ENCODE results near the gene CLIP3.

Gene CLIP3

DNA sequence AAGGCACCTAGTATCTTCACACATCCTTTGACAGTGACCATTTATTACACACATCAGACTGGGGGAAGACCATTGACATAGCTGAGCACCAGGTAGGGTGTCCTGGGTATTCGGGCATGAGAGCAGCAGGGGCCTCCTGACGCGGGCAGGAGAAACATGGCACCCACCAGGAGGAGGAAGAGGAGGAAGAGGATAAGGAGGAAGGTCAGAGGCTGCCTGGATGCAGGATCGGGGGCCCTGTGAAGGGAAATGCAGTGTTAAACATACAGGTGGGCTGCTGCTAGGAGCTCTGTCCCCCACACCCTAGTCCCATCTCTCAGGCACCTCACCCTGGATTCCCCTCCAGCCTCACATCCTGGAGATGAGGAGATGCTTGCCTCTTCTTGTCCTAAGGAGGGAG, 29.4 kb downstream of the CLIP3 start:
- Histone ChIP-seq H3K9me3 (ENCODE audit: control insufficient read depth, insufficient read depth, low read depth, low read length) (no peaks in the 10 kb centered on the region), H3K36me3 (ENCODE audit: control insufficient read depth, insufficient read depth, low read length) (peaks cover 18% of the 10 kb centered on the region), H3K9ac (ENCODE audit: low read length) (no peak overlapping the region), H3K4me3 (ENCODE audit: low read depth, low read length) (no peak overlapping the region), H3K4me1 (ENCODE audit: control insufficient read depth, insufficient read depth, low read length) (peaks cover 7% of the 10 kb centered on the region; the same call in 1 of the 2 replicates), H3K27ac (ENCODE audit: low read depth, low read length) (no peak overlapping the region), H3K27me3 (ENCODE audit: control insufficient read depth, insufficient read depth, low read length) (no peaks in the 10 kb centered on the region)

DNA sequence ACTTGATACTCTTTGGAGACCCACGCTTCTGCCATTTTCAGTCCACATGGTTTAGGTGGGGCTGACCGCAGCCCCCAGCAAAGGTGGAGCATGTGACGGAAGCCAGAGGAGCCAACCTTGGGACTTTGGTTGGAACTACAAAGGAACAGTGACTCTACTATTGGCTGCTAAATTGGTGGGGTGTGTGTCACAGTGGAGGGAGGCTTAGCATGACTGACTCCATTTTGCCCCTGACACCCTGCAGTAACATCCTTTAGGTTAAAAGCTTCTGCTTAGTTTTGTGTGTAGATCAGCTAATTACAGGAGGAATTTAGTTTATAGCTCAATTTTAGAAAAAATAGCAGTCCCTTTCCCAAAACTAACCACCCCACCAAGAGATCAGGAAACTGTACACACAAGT, 31.1 kb downstream of the CLIP3 start:
- H3K4me3 ChIP-seq (ENCODE audit: low read depth, low read length): no peak overlapping the region
- H3K27me3 ChIP-seq (ENCODE audit: control insufficient read depth, insufficient read depth, low read length): no peaks in the 10 kb centered on the region
- no peak overlapping the region for H3K27ac ChIP-seq (ENCODE audit: low read depth, low read length)
- peaks cover 2% of the 10 kb centered on the region; the same call in 1 of the 2 replicates for H3K4me1 ChIP-seq (ENCODE audit: control insufficient read depth, insufficient read depth, low read length)
- H3K36me3 ChIP-seq (ENCODE audit: control insufficient read depth, insufficient read depth, low read length): peaks cover 18% of the 10 kb centered on the region
- H3K9ac ChIP-seq (ENCODE audit: low read length): no peak overlapping the region
- no peaks in the 10 kb centered on the region for H3K9me3 ChIP-seq (ENCODE audit: control insufficient read depth, insufficient read depth, low read depth, low read length)

DNA sequence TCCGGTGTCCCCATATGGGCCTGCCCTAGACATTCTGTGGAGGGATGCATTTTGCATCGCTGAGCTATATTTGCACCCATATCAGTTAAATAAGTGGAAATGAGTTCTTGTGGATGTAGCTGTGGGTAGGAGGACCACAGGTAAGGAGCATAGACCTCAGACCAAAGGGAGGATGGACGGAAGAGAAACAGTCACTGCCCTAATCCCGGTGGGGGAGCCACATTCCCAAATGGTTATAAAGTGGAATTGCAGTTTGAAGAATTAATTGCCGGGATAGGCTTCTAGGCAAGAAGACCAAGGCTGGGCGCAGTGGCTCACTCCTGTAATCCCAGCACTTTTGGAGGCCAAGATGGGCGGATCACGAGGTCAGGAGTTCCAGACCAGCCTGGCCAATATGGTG, 35.9 kb downstream of the CLIP3 start:
- H3K9ac ChIP-seq (ENCODE audit: low read length): no peak overlapping the region
- no peak overlapping the region for H3K27ac ChIP-seq (ENCODE audit: low read depth, low read length)
- H3K4me3 ChIP-seq (ENCODE audit: low read depth, low read length): no peak overlapping the region
- no peaks in the 10 kb centered on the region for H3K27me3 ChIP-seq (ENCODE audit: control insufficient read depth, insufficient read depth, low read length)
- no peaks in the 10 kb centered on the region for H3K9me3 ChIP-seq (ENCODE audit: control insufficient read depth, insufficient read depth, low read depth, low read length)
- H3K36me3 ChIP-seq (ENCODE audit: control insufficient read depth, insufficient read depth, low read length): peaks cover 12% of the 10 kb centered on the region; the same call in 1 of the 2 replicates
- H3K4me1 ChIP-seq (ENCODE audit: control insufficient read depth, insufficient read depth, low read length): peaks cover 6% of the 10 kb centered on the region

DNA sequence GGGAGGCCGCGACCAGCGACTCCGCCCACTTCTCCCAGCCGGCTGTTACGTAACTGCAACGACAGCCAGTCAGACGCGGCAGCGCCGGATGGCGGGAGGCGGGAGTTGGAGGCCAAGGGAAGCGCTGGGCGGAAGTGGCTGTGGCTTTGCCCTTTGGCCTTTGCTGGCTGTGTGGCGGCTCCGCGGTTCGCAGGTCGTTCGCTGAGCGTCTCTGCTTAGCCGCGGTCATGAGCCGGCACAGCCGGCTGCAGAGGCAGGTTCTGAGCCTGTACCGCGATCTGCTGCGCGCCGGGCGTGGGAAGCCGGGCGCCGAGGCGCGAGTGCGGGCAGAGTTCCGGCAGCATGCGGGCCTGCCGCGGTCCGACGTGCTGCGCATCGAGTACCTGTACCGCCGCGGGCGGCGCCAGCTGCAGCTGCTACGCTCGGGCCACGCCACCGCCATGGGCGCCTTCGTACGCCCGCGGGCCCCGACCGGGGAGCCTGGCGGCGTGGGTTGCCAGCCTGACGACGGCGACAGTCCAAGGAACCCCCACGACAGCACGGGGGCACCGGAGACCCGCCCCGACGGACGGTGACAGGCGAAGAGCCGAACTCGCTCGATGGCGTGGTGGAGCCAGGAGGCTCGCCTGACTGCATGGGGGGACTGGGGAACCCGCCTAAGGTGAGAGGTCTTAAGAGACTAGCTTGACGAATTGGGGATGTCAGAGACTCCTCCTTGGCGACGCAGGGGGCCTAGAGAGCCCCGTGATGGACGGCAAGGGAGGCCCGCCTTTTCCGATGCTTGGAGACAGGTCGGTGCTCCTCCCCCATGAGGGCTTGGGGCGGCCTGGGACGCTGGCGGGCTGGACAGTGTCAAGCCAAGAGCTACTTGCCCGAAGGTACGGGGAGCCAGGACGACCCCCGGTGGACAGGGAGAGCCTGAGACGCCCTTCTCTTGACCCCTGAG, 37.4 kb downstream of the CLIP3 start, which contains the start of gene SDHAF1:
SDHAF1 (plus strand) TSS at position 141 of the 946 bp plus-strand sequence; CDS start at position 228, 87 bp downstream.
- Histone ChIP-seq H3K27ac (ENCODE audit: low read depth, low read length) (no peak within 1 kb of the TSS), H3K36me3 (ENCODE audit: control insufficient read depth, insufficient read depth, low read length) (0 out of 2 replicates have a peak, but pooled peaks cover 3% of the 10 kb centered on the region)

DNA sequence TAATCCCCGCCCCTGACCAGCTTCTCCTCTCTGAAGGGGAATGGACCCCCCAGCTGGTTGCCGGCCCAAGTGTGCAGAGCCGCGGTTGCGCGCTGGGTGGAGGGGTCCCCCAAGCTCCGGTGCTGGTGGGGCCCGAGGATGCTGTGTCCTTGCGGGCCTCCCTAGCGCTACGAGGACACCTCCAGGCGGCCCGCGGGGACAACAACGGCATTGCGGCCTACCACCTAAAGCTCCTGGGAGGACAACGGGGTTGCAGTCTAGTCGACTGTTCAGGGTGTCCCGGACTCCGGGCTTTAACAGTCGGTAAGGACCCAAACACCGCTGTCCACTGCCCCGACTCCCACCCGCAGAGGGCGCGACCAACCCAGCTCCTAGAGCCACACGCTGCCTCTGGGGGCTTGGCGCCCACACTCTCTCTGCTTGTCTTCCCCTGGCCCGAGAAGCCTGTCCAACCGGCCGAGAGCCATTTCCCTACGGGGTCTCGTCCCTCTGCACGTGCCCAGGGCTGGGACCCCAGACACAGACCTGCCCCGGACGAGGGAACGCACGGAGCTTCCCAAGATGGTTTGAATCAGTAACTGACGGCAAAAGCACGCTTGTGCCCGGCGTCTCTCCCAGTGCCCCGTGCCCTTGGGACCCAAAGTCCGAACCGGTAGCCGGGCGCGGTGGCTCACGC, 38.6 kb downstream of the CLIP3 start:
- peaks cover 4% of the 10 kb centered on the region; the same call in 1 of the 2 replicates for H3K4me1 ChIP-seq (ENCODE audit: control insufficient read depth, insufficient read depth, low read length)
- no peak overlapping the region for H3K4me3 ChIP-seq (ENCODE audit: low read depth, low read length)
- H3K27ac ChIP-seq (ENCODE audit: low read depth, low read length): no peak overlapping the region
- peaks cover 10% of the 10 kb centered on the region; the same call in 1 of the 2 replicates for H3K27me3 ChIP-seq (ENCODE audit: control insufficient read depth, insufficient read depth, low read length)
- H3K36me3 ChIP-seq (ENCODE audit: control insufficient read depth, insufficient read depth, low read length): no peaks in the 10 kb centered on the region
- H3K9ac ChIP-seq (ENCODE audit: low read length): no peak overlapping the region
- no peaks in the 10 kb centered on the region for H3K9me3 ChIP-seq (ENCODE audit: control insufficient read depth, insufficient read depth, low read depth, low read length)

More for the DNA sequence above, 37.4 kb downstream of the CLIP3 start, which contains the start of gene SDHAF1:
- Histone ChIP-seq H3K9me3 (ENCODE audit: control insufficient read depth, insufficient read depth, low read depth, low read length) (no peaks in the 10 kb centered on the region), H3K9ac (ENCODE audit: low read length) (peak within 1 kb of the TSS; percentile 75), H3K27me3 (ENCODE audit: control insufficient read depth, insufficient read depth, low read length) (peaks cover 6% of the 10 kb centered on the region; the same call in 1 of the 2 replicates), H3K4me3 (ENCODE audit: low read depth, low read length) (peak within 1 kb of the TSS; percentile 80), H3K4me1 (ENCODE audit: control insufficient read depth, insufficient read depth, low read length) (peaks cover 6% of the 10 kb centered on the region)

DNA sequence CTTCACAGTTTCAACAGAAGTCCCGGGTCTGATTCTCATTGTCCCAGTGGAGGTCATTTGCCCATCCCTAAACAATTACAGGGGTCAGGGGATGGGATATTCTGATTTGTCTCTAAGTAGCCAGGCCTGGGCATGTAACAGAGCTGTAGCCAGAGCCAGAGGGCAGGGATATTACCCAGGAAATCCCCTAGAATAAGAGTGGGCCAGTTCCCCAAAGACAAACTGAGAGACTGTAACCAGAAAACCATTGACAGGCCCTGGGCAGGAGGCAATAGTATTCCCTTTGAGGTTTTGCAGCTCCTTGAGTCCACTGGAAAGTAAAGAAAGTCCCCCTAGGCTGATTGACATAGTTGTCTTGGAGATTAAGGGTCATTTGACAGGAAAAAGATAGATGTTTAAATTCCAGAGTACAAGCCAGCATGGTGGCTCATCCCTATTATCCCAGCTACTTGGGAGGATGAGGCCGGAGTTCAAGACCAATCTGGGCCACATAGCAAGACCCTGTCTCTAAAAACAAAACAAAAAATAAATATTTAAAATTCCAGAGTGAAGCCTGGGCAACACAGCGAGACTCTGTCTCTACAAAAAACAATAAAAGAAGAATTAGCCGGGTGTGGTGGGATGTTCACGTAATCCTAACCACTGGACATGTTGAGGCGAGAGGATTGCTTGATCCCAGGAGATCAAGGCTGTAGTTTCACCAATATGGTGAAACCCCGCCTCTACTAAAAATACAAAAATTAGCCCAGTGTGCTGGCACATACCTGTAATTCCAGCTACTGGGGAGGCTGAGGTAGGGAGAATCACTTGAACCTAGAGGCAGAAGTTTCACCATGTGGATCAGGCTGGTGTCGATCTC, 39.5 kb downstream of the CLIP3 start:
- Histone ChIP-seq H3K9ac (ENCODE audit: low read length) (no peak overlapping the region), H3K27ac (ENCODE audit: low read depth, low read length) (no peak overlapping the region), H3K4me3 (ENCODE audit: low read depth, low read length) (no peak overlapping the region), H3K4me1 (ENCODE audit: control insufficient read depth, insufficient read depth, low read length) (peaks cover 4% of the 10 kb centered on the region; the same call in 1 of the 2 replicates), H3K36me3 (ENCODE audit: control insufficient read depth, insufficient read depth, low read length) (no peaks in the 10 kb centered on the region), H3K27me3 (ENCODE audit: control insufficient read depth, insufficient read depth, low read length) (peaks cover 12% of the 10 kb centered on the region; the same call in 1 of the 2 replicates), H3K9me3 (ENCODE audit: control insufficient read depth, insufficient read depth, low read depth, low read length) (peaks cover 5% of the 10 kb centered on the region; the same call in 1 of the 2 replicates)

DNA sequence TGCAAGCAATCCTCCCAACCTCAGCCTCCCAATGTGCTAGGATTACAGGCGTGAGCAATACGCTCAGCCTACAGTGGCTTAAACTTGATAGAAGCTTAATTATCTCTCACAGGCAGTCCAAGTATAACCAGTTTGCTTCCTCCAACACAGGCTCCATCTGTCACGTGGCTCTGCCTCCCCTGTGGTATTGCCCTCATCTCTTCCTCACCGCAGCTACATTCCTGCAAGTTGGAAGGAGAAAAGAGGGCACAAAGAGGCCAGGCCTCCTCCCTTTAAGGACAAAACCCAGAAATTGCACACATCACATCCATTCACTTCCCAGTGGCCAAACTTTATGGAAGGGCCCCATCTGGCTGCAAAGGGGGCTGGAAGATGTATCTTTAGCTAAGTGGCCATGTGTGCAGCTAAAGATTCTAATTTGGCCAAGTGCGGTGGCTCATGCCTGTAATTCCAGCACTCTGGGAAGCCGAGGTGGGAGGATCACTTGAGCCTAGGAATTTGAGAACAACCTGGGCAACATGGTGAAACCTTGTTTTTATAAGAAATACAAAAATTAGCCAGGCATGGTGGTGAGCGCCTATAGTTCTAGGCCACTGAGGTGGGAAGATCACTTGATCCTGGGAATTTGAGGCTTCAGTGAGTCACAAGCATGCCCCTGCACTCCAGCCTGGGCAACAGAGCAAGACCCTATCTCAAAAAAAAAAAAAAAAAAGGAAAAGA, 40.8 kb downstream of the CLIP3 start:
- no peak overlapping the region for H3K27ac ChIP-seq (ENCODE audit: low read depth, low read length)
- peaks cover 4% of the 10 kb centered on the region; the same call in 1 of the 2 replicates for H3K4me1 ChIP-seq (ENCODE audit: control insufficient read depth, insufficient read depth, low read length)
- no peaks in the 10 kb centered on the region for H3K36me3 ChIP-seq (ENCODE audit: control insufficient read depth, insufficient read depth, low read length)
- no peak overlapping the region for H3K4me3 ChIP-seq (ENCODE audit: low read depth, low read length)
- peaks cover 15% of the 10 kb centered on the region; the same call in 1 of the 2 replicates for H3K27me3 ChIP-seq (ENCODE audit: control insufficient read depth, insufficient read depth, low read length)
- H3K9ac ChIP-seq (ENCODE audit: low read length): no peak overlapping the region
- H3K9me3 ChIP-seq (ENCODE audit: control insufficient read depth, insufficient read depth, low read depth, low read length): peaks cover 5% of the 10 kb centered on the region; the same call in 1 of the 2 replicates

DNA sequence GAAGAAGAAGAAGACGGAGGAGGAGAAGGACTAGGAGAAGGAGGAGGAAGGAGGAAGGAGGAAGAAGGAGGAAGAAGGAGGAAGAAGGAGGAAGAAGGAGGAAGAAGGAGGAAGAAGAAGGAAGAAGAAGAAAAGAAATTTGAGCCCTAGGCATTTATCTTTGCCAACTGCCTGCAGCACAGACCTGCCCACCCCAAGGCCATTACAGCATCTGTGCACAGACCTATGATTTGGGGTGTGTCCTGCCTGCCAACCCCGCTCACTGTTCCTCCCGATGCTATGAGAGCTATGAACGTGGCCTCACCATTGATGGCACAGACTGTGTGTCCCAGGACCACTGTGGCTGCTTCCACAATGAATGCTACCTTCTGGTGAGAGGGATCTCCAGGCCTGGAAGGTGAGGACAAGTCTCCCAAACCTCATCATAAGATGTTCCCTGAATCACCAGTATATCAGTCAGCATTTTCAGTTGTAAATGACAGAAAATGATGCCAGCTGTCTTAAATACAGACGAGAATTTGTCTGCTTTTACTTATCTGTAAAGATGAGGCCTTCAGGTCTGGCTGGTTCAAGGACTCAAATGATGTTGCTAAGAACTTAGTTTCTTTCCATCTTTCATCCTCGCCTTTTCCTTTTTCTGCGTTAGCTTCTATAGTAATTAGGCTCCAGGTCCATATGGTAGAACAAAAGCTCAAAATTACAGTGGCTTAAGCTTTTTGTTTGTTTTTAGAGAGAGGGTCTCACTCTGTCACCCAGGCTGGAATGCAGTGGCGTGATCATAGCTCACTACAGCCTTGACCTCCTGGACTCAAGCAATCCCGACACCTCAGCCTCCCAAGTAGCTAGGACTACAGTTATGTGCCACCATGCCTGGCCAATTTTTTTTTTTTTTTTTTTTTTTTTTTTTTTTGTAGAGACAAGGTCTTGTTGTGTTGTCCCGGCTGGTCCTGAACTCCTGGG, 41.6 kb downstream of the CLIP3 start:
- no peak overlapping the region for H3K9ac ChIP-seq (ENCODE audit: low read length)
- no peaks in the 10 kb centered on the region for H3K36me3 ChIP-seq (ENCODE audit: control insufficient read depth, insufficient read depth, low read length)
- H3K9me3 ChIP-seq (ENCODE audit: control insufficient read depth, insufficient read depth, low read depth, low read length): peaks cover 5% of the 10 kb centered on the region; the same call in 1 of the 2 replicates
- no peak overlapping the region for H3K27ac ChIP-seq (ENCODE audit: low read depth, low read length)
- no peak overlapping the region for H3K4me3 ChIP-seq (ENCODE audit: low read depth, low read length)
- peaks cover 23% of the 10 kb centered on the region for H3K27me3 ChIP-seq (ENCODE audit: control insufficient read depth, insufficient read depth, low read length)
- peaks cover 4% of the 10 kb centered on the region; the same call in 1 of the 2 replicates for H3K4me1 ChIP-seq (ENCODE audit: control insufficient read depth, insufficient read depth, low read length)

DNA sequence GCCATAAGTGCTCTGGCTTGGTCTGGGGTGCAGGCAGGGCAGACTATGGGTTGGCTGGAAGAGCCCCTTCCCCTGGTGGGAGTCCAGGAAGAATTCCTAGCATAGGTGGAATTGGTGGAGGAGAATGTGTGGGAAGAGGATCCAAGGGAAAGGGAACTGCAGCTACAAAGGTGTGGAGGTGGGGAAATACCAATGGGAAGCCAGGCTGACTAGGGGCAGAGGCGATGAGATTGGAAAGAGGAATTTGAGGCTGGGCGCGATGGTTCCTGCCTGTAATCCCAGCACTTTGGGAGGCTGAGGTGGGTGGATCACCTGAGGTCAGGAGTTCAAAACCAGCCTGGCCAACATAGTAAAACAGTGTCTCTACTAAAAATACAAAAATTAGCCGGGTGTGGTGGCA, 42.5 kb downstream of the CLIP3 start:
- peaks cover 4% of the 10 kb centered on the region; the same call in 1 of the 2 replicates for H3K4me1 ChIP-seq (ENCODE audit: control insufficient read depth, insufficient read depth, low read length)
- no peak overlapping the region for H3K4me3 ChIP-seq (ENCODE audit: low read depth, low read length)
- H3K27ac ChIP-seq (ENCODE audit: low read depth, low read length): no peak overlapping the region
- H3K9ac ChIP-seq (ENCODE audit: low read length): no peak overlapping the region
- H3K36me3 ChIP-seq (ENCODE audit: control insufficient read depth, insufficient read depth, low read length): no peaks in the 10 kb centered on the region
- peaks cover 5% of the 10 kb centered on the region; the same call in 1 of the 2 replicates for H3K9me3 ChIP-seq (ENCODE audit: control insufficient read depth, insufficient read depth, low read depth, low read length)
- peaks cover 32% of the 10 kb centered on the region for H3K27me3 ChIP-seq (ENCODE audit: control insufficient read depth, insufficient read depth, low read length)
